ENCODE measurements around the gene PMEPA1. TPM values are rescaled to one million over a fixed set of nuclear protein-coding genes. Genes with fewer than 3 reads are reported as not detected.

The PMEPA1 gene
- total and polyA plus RNA-seq, 2 donors (not counting 3 experiments of a cell fraction or from before 2014, with no cell fraction given): 31.6 to 33.2 TPM

DNA sequence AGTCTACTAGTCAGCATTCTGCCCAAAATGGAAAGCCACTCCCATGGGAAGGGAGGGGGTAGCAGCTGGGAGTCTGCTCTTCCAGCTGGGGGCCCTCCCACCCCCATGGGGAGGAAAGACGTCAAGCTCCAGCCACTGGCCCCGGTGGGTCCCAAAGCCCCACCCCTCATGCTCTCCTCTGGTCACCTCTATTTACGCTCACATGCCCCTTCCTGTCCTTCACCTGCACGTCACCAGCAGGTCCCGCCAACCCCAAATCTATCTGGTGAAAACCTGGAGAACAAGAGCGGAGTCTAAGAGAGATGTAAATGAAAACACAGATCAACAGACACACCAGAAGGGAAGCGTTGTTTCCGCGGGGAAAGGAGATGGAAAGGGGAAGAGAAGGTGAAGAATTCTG is 59.5 kb downstream of the PMEPA1 start:
- H3K4me1 ChIP-seq (ENCODE audit: control insufficient read depth, extremely low read depth, insufficient read depth, low read length): no peaks in the 10 kb centered on the region
- DNase-seq (ENCODE audit: low read depth, low spot score) (no peak), FAIRE-seq (no peak)
- no TSS peak for BruUV-seq (replicated peaks)
- H3K4me3 ChIP-seq (replicated peaks in 1 of 3; ENCODE audit: insufficient read depth in 1 of 3, low read depth in 1 of 3, low read length in 3 of 3): no peak overlapping the region
- no peaks in the 10 kb centered on the region for H3K9me1 ChIP-seq (replicated peaks; ENCODE audit: control insufficient read depth, extremely low read depth, insufficient read depth, low read length)
- no peak overlapping the region for H3K4me2 ChIP-seq (ENCODE audit: insufficient read depth, low read length)
- no peak overlapping the region for H2AFZ ChIP-seq (ENCODE audit: low read depth, low read length)
- H3K36me3 ChIP-seq (ENCODE audit: control insufficient read depth in 2 of 2, extremely low read depth in 1 of 2, insufficient read depth in 2 of 2, low read length in 2 of 2): peaks cover 3 to 16% of the 10 kb centered on the region in 2 experiments
- no peaks in the 10 kb centered on the region for H3K79me2 ChIP-seq (ENCODE audit: control insufficient read depth, insufficient read depth, low read length)
- H4K20me1 ChIP-seq (replicated peaks; ENCODE audit: control insufficient read depth, extremely low read depth, insufficient read depth, low read length): no peaks in the 10 kb centered on the region
- H3K9ac ChIP-seq (replicated peaks; ENCODE audit: extremely low read depth, insufficient read depth, low read length): no peak overlapping the region
- dilution Hi-C loops (cut with MboI; ENCODE audit: extremely low pct_ligation_motif_present, low sequenced_read_pairs): no loop called here
- H3K27ac ChIP-seq (ENCODE audit: insufficient read depth, low read depth, low read length): no peak overlapping the region
- intact Hi-C loops (cut with micrococcal nuclease): loop anchor here (10.0 kb wide), 1 partner anchor 215 kb away; no protein-coding TSS in a partner anchor
- TF ChIP-seq EZH2 (IDR thresholded peaks at IDR 0.05; ENCODE audit: borderline replicate concordance, low read depth, low read length, severe bottlenecking) (no peak), FOS (IDR thresholded peaks at IDR 0.05; ENCODE audit: borderline replicate concordance, insufficient read depth, low read length) (no peak), POLR2AphosphoS5 (IDR thresholded peaks at IDR 0.05; ENCODE audit: insufficient read depth, low read depth, low read length) (no peak), MYC (IDR thresholded peaks at IDR 0.05; ENCODE audit: low read depth, low read length) (no peak), GATA2 (IDR thresholded peaks at IDR 0.05; ENCODE audit: insufficient read depth, insufficient read length, low read depth, low read length) (no peak), JUN (IDR thresholded peaks at IDR 0.05; ENCODE audit: borderline replicate concordance, insufficient read depth, insufficient read length, low read depth) (no peak), POLR2A (IDR thresholded peaks at IDR 0.05; ENCODE audit: low read depth, low read length) (no peak)
- TF ChIP-seq, protein P1, sequence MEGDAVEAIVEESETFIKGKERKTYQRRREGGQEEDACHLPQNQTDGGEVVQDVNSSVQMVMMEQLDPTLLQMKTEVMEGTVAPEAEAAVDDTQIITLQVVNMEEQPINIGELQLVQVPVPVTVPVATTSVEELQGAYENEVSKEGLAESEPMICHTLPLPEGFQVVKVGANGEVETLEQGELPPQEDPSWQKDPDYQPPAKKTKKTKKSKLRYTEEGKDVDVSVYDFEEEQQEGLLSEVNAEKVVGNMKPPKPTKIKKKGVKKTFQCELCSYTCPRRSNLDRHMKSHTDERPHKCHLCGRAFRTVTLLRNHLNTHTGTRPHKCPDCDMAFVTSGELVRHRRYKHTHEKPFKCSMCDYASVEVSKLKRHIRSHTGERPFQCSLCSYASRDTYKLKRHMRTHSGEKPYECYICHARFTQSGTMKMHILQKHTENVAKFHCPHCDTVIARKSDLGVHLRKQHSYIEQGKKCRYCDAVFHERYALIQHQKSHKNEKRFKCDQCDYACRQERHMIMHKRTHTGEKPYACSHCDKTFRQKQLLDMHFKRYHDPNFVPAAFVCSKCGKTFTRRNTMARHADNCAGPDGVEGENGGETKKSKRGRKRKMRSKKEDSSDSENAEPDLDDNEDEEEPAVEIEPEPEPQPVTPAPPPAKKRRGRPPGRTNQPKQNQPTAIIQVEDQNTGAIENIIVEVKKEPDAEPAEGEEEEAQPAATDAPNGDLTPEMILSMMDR (IDR thresholded peaks at IDR 0.05; ENCODE audit: extremely low read depth in 1 of 2, insufficient read depth in 1 of 2, low read depth in 1 of 2, low read length in 2 of 2): no peak
- TF ChIP-seq, protein P2, sequence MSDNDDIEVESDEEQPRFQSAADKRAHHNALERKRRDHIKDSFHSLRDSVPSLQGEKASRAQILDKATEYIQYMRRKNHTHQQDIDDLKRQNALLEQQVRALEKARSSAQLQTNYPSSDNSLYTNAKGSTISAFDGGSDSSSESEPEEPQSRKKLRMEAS (IDR thresholded peaks at IDR 0.05; ENCODE audit: insufficient read depth, insufficient read length): no peak
- POLR2A ChIA-PET: no interaction called here
- H3K9me3 ChIP-seq (replicated peaks; ENCODE audit: control insufficient read depth, insufficient read depth, low read length): no peaks in the 10 kb centered on the region
- H3K27me3 ChIP-seq (ENCODE audit: control insufficient read depth in 2 of 2, insufficient read depth in 2 of 2, low read length in 2 of 2): no peaks in the 10 kb centered on the region
- CTCF ChIA-PET: interaction anchor here (1.0 kb wide), 1 partner anchor 530 kb away, joined by 3 read pairs; no protein-coding TSS in a partner anchor

Data from endothelial cell of umbilical vein (primary cell).